HEK293 (cell line): Measurements from ENCODE around the gene ASXL2.

ENCODE experiments used
- CTCF ChIA-PET: fragments of 350-600 bp; formaldehyde crosslinking; extraction: SDS; loops from one replicate; lab custom pipeline; 2021; ENCODE audit warnings: antibody characterized with exemption; lab: Yijun Ruan, JAX
- POLR2A ChIA-PET: fragments of 300-600 bp; formaldehyde crosslinking; extraction: SDS; loops from one replicate; lab custom pipeline; 2020; ENCODE audit warnings: antibody characterized with exemption, inconsistent platforms; lab: Yijun Ruan, JAX
- H3K27ac ChIP-seq: fragments of 200-500 bp; sonication (Bioruptor generic); 2 replicates; pipeline ENCODE4 v1.5.1; 2014; ENCODE audit warnings: low read depth, low read length, control low read depth, inconsistent platforms; ENCODE audit errors: extremely low read depth
- H3K36me3 ChIP-seq, 2 experiments: fragments of 200-500 bp in 1 of 2; sonication (Bioruptor generic) in 1 of 2; 1 replicate in 1 of 2; 2 replicates in 1 of 2; pipeline ENCODE4 v1.5.1; 2014 to 2017; ENCODE audit warnings: inconsistent platforms in 2 of 2, low read length in 2 of 2; ENCODE audit not compliant: control insufficient read depth in 2 of 2, insufficient read depth in 1 of 2
- H3K4me1 ChIP-seq: fragments of 200-500 bp; sonication (Bioruptor generic); 2 replicates; pipeline ENCODE4 v1.5.1; 2014; ENCODE audit warnings: mild to moderate bottlenecking, low read length, inconsistent platforms; ENCODE audit not compliant: control insufficient read depth, insufficient read depth
- H3K4me3 ChIP-seq: 2 replicates; pipeline ENCODE4 v1.5.1; 2011; ENCODE audit warnings: low read depth, mild to moderate bottlenecking, control low read depth, low read length, moderate library complexity
- H3K9me3 ChIP-seq: fragments of 200-500 bp; sonication (Bioruptor generic); 2 replicates; pipeline ENCODE4 v1.5.1; 2014; ENCODE audit warnings: low read depth, low read length, inconsistent platforms; ENCODE audit not compliant: control insufficient read depth, insufficient read depth
- KLF1 ChIP-seq: fragments of 450-650 bp; formaldehyde crosslinking; IDR thresholded peaks from 2 replicates; pipeline ENCODE4 v1.5.1; 2016; ENCODE audit warnings: missing biosample characterization, missing genetic modification characterization
- OVOL3 ChIP-seq: fragments of 450-650 bp; formaldehyde crosslinking; IDR thresholded peaks from 2 replicates; pipeline ENCODE4 v1.5.1; 2016; ENCODE audit warnings: missing biosample characterization, missing genetic modification characterization
- PATZ1 ChIP-seq: fragments of 450-650 bp; formaldehyde crosslinking; IDR thresholded peaks from 2 replicates; pipeline ENCODE4 v1.5.1; 2016; ENCODE audit warnings: missing biosample characterization, missing genetic modification characterization
- WT1 ChIP-seq: fragments of 450-650 bp; formaldehyde crosslinking; IDR thresholded peaks from 2 replicates; pipeline ENCODE4 v1.5.1; 2016; ENCODE audit warnings: missing biosample characterization, missing genetic modification characterization
- YY2 ChIP-seq: fragments of 450-650 bp; formaldehyde crosslinking; IDR thresholded peaks from 2 replicates; pipeline ENCODE4 v1.5.1; 2016; ENCODE audit warnings: missing biosample characterization, missing genetic modification characterization
- ZBTB1 ChIP-seq: fragments of 450-650 bp; formaldehyde crosslinking; IDR thresholded peaks from 2 replicates; pipeline ENCODE4 v1.5.1; 2016; ENCODE audit warnings: missing biosample characterization, missing genetic modification characterization
- ZBTB17 ChIP-seq: fragments of 450-650 bp; formaldehyde crosslinking; IDR thresholded peaks from 2 replicates; pipeline ENCODE4 v1.5.1; 2016; ENCODE audit warnings: missing biosample characterization, missing genetic modification characterization
- ZBTB21 ChIP-seq: fragments of 450-650 bp; formaldehyde crosslinking; IDR thresholded peaks from 2 replicates; pipeline ENCODE4 v1.5.1; 2017; ENCODE audit warnings: missing biosample characterization, missing genetic modification characterization
- ZEB2 ChIP-seq: fragments of 450-650 bp; formaldehyde crosslinking; IDR thresholded peaks from 2 replicates; pipeline ENCODE4 v1.5.1; 2016; ENCODE audit warnings: missing biosample characterization, missing genetic modification characterization
- ZIC2 ChIP-seq: fragments of 450-650 bp; formaldehyde crosslinking; IDR thresholded peaks from 2 replicates; pipeline ENCODE4 v1.5.1; 2016; ENCODE audit warnings: missing biosample characterization, missing genetic modification characterization
- ZNF155 ChIP-seq: fragments of 450-650 bp; formaldehyde crosslinking; IDR thresholded peaks from 2 replicates; pipeline ENCODE4 v1.5.1; 2016; ENCODE audit warnings: missing biosample characterization, missing genetic modification characterization
- ZNF2 ChIP-seq: fragments of 450-650 bp; formaldehyde crosslinking; IDR thresholded peaks from 2 replicates; pipeline ENCODE4 v1.5.1; 2016; ENCODE audit warnings: missing biosample characterization, missing genetic modification characterization
- ZNF202 ChIP-seq: fragments of 450-650 bp; formaldehyde crosslinking; IDR thresholded peaks from 2 replicates; pipeline ENCODE4 v1.5.1; 2016; ENCODE audit warnings: missing biosample characterization, missing genetic modification characterization, borderline replicate concordance
- ZNF335 ChIP-seq: fragments of 450-650 bp; formaldehyde crosslinking; conservative IDR thresholded peaks from 2 replicates; pipeline ENCODE4 v1.5.1; 2016; ENCODE audit warnings: missing biosample characterization, missing genetic modification characterization
- ZNF37A ChIP-seq: fragments of 450-650 bp; IDR thresholded peaks from 2 replicates; pipeline ENCODE4 v1.5.1; 2018; ENCODE audit warnings: missing biosample characterization, missing genetic modification characterization
- ZNF423 ChIP-seq: fragments of 450-650 bp; formaldehyde crosslinking; IDR thresholded peaks from 2 replicates; pipeline ENCODE4 v1.5.1; 2016; ENCODE audit warnings: missing biosample characterization, missing genetic modification characterization
- ZNF518A ChIP-seq: fragments of 450-650 bp; formaldehyde crosslinking; conservative IDR thresholded peaks from 2 replicates; pipeline ENCODE4 v1.5.1; 2016; ENCODE audit warnings: low read depth, missing biosample characterization, missing genetic modification characterization
- ZNF548 ChIP-seq: fragments of 450-650 bp; formaldehyde crosslinking; IDR thresholded peaks from 2 replicates; pipeline ENCODE4 v1.5.1; 2016; ENCODE audit warnings: missing biosample characterization, missing genetic modification characterization
- ZNF585B ChIP-seq: fragments of 450-650 bp; formaldehyde crosslinking; IDR thresholded peaks from 2 replicates; pipeline ENCODE4 v1.5.1; 2016; ENCODE audit warnings: missing biosample characterization, missing genetic modification characterization
- ZNF596 ChIP-seq: fragments of 450-650 bp; IDR thresholded peaks from 2 replicates; pipeline ENCODE4 v1.5.0; 2018; ENCODE audit warnings: missing biosample characterization, mild to moderate bottlenecking, missing genetic modification characterization, moderate library complexity
- ZNF626 ChIP-seq: fragments of 450-650 bp; sonication (Bioruptor Pico); formaldehyde crosslinking; IDR thresholded peaks from 2 replicates; pipeline ENCODE4 v1.5.1; 2018; ENCODE audit warnings: missing biosample characterization, missing genetic modification characterization, inconsistent platforms
- ZNF658 ChIP-seq: fragments of 450-650 bp; formaldehyde crosslinking; IDR thresholded peaks from 2 replicates; pipeline ENCODE4; 2016; ENCODE audit warnings: missing biosample characterization, missing genetic modification characterization
- ZNF704 ChIP-seq: fragments of 450-650 bp; formaldehyde crosslinking; IDR thresholded peaks from 2 replicates; pipeline ENCODE4 v1.5.1; 2016; ENCODE audit warnings: missing biosample characterization, missing genetic modification characterization
- ZNF76 ChIP-seq: fragments of 450-650 bp; formaldehyde crosslinking; IDR thresholded peaks from 2 replicates; pipeline ENCODE4; 2016; ENCODE audit warnings: low read depth, missing biosample characterization, missing genetic modification characterization, borderline replicate concordance
- ZNF791 ChIP-seq: fragments of 450-650 bp; formaldehyde crosslinking; IDR thresholded peaks from 2 replicates; pipeline ENCODE4 v1.5.1; 2016; ENCODE audit warnings: missing biosample characterization, missing genetic modification characterization
- ZSCAN23 ChIP-seq: fragments of 450-650 bp; formaldehyde crosslinking; IDR thresholded peaks from 2 replicates; pipeline ENCODE4 v1.5.1; 2016; ENCODE audit warnings: missing biosample characterization, missing genetic modification characterization
- TF ChIP-seq, protein P1 (sequence below): fragments of 450-650 bp; formaldehyde crosslinking; IDR thresholded peaks from 2 replicates; pipeline ENCODE4 v1.5.1; 2016; ENCODE audit warnings: missing biosample characterization, missing genetic modification characterization, low read depth

Gene ASXL2

DNA sequence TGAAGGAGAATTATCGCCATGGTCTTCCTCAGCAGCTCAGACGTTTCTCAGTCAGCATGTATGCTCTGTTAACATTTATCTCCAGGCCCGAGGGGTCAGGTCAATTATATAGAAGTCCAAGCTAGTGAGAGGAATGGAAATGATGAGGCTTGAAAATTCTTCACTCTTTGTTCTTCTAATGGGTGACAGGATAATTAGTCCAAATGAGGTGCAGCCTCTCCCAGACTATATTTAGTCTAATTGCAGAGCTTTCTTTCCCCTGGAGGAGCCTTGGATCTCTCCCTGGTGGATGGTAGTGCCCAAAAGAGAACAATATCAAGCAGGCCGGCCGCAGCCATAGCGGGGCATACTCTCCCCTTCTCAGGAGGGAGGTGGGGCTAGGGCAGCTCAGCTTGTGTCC lies 153.5 kb downstream of the ASXL2 start:
- Histone ChIP-seq H3K4me3 (no peak overlapping the region), H3K27ac (no peak overlapping the region), H3K4me1 (no peaks in the 10 kb centered on the region), H3K9me3 (no peaks in the 10 kb centered on the region), H3K36me3 (no peaks in the 10 kb centered on the region)
- ChIA-PET CTCF (interaction anchor here (1.0 kb wide), 1 partner anchor 25 kb away, joined by 5 read pairs; no protein-coding TSS in a partner anchor), POLR2A (no interaction called here)
- TF ChIP-seq OVOL3 (no peak), ZNF585B (tag by site-specific recombination) (no peak), ZNF791 (tag by site-specific recombination) (no peak), ZNF548 (tag by site-specific recombination) (no peak), ZNF155 (tag by site-specific recombination) (no peak), ZBTB1 (no peak), ZNF423 (tag by site-specific recombination) (no peak), ZNF202 (tag by site-specific recombination) (no peak), ZNF335 (tag by site-specific recombination) (no peak), ZNF518A (no peak)

DNA sequence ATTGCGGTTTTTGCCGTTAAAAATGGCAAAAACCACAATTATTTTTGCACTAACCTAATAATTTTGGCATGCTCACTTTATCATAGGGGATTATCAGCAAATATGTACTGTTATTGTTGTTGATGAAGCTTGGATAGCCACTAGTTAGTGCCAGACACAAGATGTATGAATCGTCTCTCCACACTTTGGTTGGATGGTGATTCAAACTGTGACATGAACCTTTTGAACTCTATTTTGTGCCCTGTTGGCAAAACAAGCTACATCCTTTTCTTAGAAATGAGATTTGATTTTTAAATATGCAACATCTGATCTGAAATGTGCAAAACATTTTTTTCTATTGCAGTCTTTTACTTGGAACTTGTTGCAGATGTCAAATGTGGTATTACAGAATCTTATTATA lies 156.1 kb downstream of the ASXL2 start:
- H3K4me1 ChIP-seq: no peaks in the 10 kb centered on the region
- no peaks in the 10 kb centered on the region for H3K9me3 ChIP-seq
- no peak overlapping the region for H3K27ac ChIP-seq
- ChIA-PET POLR2A (no interaction called here), CTCF (interaction anchor here (0.7 to 1.9 kb wide), 2 partner anchors 107 to 115 kb away, joined by 4 to 15 read pairs; no protein-coding TSS in a partner anchor)
- H3K4me3 ChIP-seq: no peak overlapping the region
- H3K36me3 ChIP-seq: no peaks in the 10 kb centered on the region
- TF ChIP-seq ZIC2 (no peak), ZSCAN23 (tag by site-specific recombination) (no peak), ZNF37A (tag by site-specific recombination) (no peak), ZNF626 (tag by site-specific recombination) (no peak), ZEB2 (no peak), ZNF704 (tag by site-specific recombination) (no peak), WT1 (tag by site-specific recombination) (no peak), ZNF596 (no peak), ZBTB21 (tag by site-specific recombination) (no peak), ZNF155 (tag by site-specific recombination) (no peak), YY2 (tag by site-specific recombination) (no peak), ZNF2 (tag by site-specific recombination) (no peak), KLF1 (no peak), PATZ1 (tag by site-specific recombination) (no peak), ZBTB17 (tag by site-specific recombination) (no peak), ZNF658 (tag by site-specific recombination) (no peak), ZNF76 (tag by site-specific recombination) (no peak)
- TF ChIP-seq, protein P1, sequence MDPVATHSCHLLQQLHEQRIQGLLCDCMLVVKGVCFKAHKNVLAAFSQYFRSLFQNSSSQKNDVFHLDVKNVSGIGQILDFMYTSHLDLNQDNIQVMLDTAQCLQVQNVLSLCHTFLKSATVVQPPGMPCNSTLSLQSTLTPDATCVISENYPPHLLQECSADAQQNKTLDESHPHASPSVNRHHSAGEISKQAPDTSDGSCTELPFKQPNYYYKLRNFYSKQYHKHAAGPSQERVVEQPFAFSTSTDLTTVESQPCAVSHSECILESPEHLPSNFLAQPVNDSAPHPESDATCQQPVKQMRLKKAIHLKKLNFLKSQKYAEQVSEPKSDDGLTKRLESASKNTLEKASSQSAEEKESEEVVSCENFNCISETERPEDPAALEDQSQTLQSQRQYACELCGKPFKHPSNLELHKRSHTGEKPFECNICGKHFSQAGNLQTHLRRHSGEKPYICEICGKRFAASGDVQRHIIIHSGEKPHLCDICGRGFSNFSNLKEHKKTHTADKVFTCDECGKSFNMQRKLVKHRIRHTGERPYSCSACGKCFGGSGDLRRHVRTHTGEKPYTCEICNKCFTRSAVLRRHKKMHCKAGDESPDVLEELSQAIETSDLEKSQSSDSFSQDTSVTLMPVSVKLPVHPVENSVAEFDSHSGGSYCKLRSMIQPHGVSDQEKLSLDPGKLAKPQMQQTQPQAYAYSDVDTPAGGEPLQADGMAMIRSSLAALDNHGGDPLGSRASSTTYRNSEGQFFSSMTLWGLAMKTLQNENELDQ (tag by site-specific recombination): no peak
